H1 (cell line): Measurements from ENCODE around the gene PHYH. TPM values are rescaled to one million over a fixed set of nuclear protein-coding genes. Genes with fewer than 3 reads are reported as not detected.

Experiments
- EGR1 ChIP-seq: IDR thresholded peaks from 2 replicates; pipeline ENCODE4 v1.6.1; 2011; ENCODE audit warnings: low read depth, low read length, borderline replicate concordance
- polyA plus RNA-seq, 7 experiments: library from polyadenylated mRNA; depleted of rRNA in 3 of 7; stranded (reverse) in 5 of 7; unstranded in 2 of 7; fragments of >200 nt in 5 of 7; fragments of 200-250 nt in 2 of 7; gene quantifications; 1 replicate in 5 of 7; 2 replicates in 1 of 7; 4 replicates in 1 of 7; pipeline versions ENCODE4 v1.2.1 to v1.2.3, GENCODE V29; 2011 to 2013; ENCODE audit warnings: missing spikeins in 2 of 7, mixed read lengths in 2 of 7
- total RNA-seq: library from RNA; stranded (reverse); fragmentation: NEBNext Ultra II Directional; extraction: Animal tissue kit (Norgen Biotek cat#: 25700); gene quantifications from 2 replicates; pipeline ENCODE4 v1.2.1, GENCODE V29; 2021
- TF ChIP-seq, protein P1 (sequence below): fragments of 300-600 bp; sonication (generic); IDR thresholded peaks from 2 replicates; pipeline ENCODE4 v1.7.1; 2012; ENCODE audit warnings: low read length, moderate library complexity, mild to moderate bottlenecking, inconsistent platforms; ENCODE audit not compliant: insufficient replicate concordance

Gene PHYH
- total and polyA plus RNA-seq, 2 of the 8 experiments (the other 6 are each of a cell fraction or from before 2014, with no cell fraction given), result 22.0 to 22.7 TPM

DNA sequence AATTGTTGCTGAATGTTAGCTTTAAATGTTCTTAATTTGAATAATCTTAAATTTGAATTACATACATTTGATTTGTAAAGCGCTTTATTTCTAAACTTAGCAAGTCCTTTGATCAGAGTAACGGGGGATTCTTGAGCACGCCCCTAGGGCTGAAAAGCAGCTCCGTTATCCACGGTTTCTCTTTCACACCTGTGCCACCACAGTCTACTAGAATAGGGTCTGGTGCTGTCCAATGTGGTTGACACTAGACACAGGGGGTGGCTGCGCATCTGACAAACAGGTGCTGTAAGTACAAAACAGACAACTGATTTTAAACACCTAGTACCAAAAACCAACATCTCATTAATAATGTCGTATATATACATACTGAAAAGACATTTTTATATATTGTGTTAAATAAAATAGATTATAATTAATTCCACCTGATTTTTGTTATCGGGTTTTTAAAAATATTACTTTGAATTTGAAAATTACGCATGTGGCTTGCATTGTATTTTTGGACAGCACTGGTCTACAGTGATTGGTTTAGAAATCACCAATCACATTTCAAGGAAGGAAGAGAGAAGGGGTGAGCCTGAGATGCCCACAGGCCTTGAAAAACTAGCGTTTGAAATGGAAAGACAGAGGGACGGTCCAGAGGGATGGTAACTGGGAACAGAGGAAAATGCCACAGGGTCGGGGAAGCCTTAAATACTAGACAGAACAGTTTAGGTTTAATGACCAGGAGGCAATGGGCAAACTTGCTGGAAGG is 40.9 kb upstream of the PHYH start (continued):
- TF ChIP-seq, protein P1, sequence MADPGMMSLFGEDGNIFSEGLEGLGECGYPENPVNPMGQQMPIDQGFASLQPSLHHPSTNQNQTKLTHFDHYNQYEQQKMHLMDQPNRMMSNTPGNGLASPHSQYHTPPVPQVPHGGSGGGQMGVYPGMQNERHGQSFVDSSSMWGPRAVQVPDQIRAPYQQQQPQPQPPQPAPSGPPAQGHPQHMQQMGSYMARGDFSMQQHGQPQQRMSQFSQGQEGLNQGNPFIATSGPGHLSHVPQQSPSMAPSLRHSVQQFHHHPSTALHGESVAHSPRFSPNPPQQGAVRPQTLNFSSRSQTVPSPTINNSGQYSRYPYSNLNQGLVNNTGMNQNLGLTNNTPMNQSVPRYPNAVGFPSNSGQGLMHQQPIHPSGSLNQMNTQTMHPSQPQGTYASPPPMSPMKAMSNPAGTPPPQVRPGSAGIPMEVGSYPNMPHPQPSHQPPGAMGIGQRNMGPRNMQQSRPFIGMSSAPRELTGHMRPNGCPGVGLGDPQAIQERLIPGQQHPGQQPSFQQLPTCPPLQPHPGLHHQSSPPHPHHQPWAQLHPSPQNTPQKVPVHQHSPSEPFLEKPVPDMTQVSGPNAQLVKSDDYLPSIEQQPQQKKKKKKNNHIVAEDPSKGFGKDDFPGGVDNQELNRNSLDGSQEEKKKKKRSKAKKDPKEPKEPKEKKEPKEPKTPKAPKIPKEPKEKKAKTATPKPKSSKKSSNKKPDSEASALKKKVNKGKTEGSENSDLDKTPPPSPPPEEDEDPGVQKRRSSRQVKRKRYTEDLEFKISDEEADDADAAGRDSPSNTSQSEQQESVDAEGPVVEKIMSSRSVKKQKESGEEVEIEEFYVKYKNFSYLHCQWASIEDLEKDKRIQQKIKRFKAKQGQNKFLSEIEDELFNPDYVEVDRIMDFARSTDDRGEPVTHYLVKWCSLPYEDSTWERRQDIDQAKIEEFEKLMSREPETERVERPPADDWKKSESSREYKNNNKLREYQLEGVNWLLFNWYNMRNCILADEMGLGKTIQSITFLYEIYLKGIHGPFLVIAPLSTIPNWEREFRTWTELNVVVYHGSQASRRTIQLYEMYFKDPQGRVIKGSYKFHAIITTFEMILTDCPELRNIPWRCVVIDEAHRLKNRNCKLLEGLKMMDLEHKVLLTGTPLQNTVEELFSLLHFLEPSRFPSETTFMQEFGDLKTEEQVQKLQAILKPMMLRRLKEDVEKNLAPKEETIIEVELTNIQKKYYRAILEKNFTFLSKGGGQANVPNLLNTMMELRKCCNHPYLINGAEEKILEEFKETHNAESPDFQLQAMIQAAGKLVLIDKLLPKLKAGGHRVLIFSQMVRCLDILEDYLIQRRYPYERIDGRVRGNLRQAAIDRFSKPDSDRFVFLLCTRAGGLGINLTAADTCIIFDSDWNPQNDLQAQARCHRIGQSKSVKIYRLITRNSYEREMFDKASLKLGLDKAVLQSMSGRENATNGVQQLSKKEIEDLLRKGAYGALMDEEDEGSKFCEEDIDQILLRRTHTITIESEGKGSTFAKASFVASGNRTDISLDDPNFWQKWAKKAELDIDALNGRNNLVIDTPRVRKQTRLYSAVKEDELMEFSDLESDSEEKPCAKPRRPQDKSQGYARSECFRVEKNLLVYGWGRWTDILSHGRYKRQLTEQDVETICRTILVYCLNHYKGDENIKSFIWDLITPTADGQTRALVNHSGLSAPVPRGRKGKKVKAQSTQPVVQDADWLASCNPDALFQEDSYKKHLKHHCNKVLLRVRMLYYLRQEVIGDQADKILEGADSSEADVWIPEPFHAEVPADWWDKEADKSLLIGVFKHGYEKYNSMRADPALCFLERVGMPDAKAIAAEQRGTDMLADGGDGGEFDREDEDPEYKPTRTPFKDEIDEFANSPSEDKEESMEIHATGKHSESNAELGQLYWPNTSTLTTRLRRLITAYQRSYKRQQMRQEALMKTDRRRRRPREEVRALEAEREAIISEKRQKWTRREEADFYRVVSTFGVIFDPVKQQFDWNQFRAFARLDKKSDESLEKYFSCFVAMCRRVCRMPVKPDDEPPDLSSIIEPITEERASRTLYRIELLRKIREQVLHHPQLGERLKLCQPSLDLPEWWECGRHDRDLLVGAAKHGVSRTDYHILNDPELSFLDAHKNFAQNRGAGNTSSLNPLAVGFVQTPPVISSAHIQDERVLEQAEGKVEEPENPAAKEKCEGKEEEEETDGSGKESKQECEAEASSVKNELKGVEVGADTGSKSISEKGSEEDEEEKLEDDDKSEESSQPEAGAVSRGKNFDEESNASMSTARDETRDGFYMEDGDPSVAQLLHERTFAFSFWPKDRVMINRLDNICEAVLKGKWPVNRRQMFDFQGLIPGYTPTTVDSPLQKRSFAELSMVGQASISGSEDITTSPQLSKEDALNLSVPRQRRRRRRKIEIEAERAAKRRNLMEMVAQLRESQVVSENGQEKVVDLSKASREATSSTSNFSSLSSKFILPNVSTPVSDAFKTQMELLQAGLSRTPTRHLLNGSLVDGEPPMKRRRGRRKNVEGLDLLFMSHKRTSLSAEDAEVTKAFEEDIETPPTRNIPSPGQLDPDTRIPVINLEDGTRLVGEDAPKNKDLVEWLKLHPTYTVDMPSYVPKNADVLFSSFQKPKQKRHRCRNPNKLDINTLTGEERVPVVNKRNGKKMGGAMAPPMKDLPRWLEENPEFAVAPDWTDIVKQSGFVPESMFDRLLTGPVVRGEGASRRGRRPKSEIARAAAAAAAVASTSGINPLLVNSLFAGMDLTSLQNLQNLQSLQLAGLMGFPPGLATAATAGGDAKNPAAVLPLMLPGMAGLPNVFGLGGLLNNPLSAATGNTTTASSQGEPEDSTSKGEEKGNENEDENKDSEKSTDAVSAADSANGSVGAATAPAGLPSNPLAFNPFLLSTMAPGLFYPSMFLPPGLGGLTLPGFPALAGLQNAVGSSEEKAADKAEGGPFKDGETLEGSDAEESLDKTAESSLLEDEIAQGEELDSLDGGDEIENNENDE, result no peak
- TF ChIP-seq EGR1, result no peak
